HepG2 (cell line): ENCODE results near the gene TPRA1. TPM values are rescaled to one million over a fixed set of nuclear protein-coding genes. Genes with fewer than 3 reads are reported as not detected.

Experiments
- AKAP8 ChIP-seq: sonication (generic); formaldehyde crosslinking; IDR thresholded peaks from 2 replicates; pipeline ENCODE4 v1.5.1; 2020; ENCODE audit warnings: mild to moderate bottlenecking, missing genetic modification reagents
- ARHGAP35 ChIP-seq: sonication (generic); formaldehyde crosslinking; IDR thresholded peaks from 2 replicates; pipeline ENCODE4 v1.9.0; 2022; ENCODE audit warnings: mild to moderate bottlenecking, inconsistent platforms, moderate library complexity, missing genetic modification reagents, borderline replicate concordance
- KDM5B ChIP-seq: sonication (generic); formaldehyde crosslinking; IDR thresholded peaks from 2 replicates; pipeline ENCODE4 v1.4.0; 2020; ENCODE audit warnings: missing genetic modification reagents, mild to moderate bottlenecking, borderline replicate concordance
- NCOR1 ChIP-seq: fragments of 200-600 bp; sonication (generic); IDR thresholded peaks from 2 replicates; pipeline ENCODE4 v1.7.0; 2017; ENCODE audit warnings: antibody characterized with exemption, low read length, borderline replicate concordance
- PRMT3 ChIP-seq: sonication (generic); formaldehyde crosslinking; IDR thresholded peaks from 2 replicates; pipeline ENCODE4 v1.8.1; 2022; ENCODE audit warnings: low read depth, mild to moderate bottlenecking, moderate library complexity, missing genetic modification reagents, borderline replicate concordance
- RARA ChIP-seq: IDR thresholded peaks from 2 replicates; pipeline ENCODE4 v1.6.1; 2016; ENCODE audit warnings: missing genetic modification reagents, missing compliant biosample characterization
- RXRA ChIP-seq: sonication (generic); formaldehyde crosslinking; IDR thresholded peaks from 2 replicates; pipeline ENCODE4 v1.5.1; 2020; ENCODE audit warnings: missing genetic modification reagents
- RXRB ChIP-seq: IDR thresholded peaks from 2 replicates; pipeline ENCODE4 v1.6.1; 2016; ENCODE audit warnings: borderline replicate concordance, missing genetic modification reagents, missing compliant biosample characterization
- SP5 ChIP-seq: IDR thresholded peaks from 2 replicates; pipeline ENCODE4 v1.6.1; 2016; ENCODE audit warnings: low read depth, borderline replicate concordance
- TBL1XR1 ChIP-seq: fragments of 150-350 bp; IDR thresholded peaks from 2 replicates; pipeline ENCODE4 v1.6.1; 2014; ENCODE audit warnings: borderline replicate concordance, low read length; ENCODE audit not compliant: partially characterized antibody
- ZNF3 ChIP-seq: IDR thresholded peaks from 2 replicates; pipeline ENCODE4 v1.7.0; 2017; ENCODE audit warnings: inconsistent platforms
- ZNF335 ChIP-seq: sonication (generic); formaldehyde crosslinking; IDR thresholded peaks from 2 replicates; pipeline ENCODE4 v1.4.0; 2020; ENCODE audit warnings: missing genetic modification reagents
- ZNF737 ChIP-seq: sonication (generic); formaldehyde crosslinking; IDR thresholded peaks from 2 replicates; pipeline ENCODE4 v1.5.0; 2020; ENCODE audit warnings: missing genetic modification reagents, mild to moderate bottlenecking, borderline replicate concordance
- ZNF850 ChIP-seq: sonication (generic); formaldehyde crosslinking; conservative IDR thresholded peaks from 2 replicates; pipeline ENCODE4 v1.9.0; 2021; ENCODE audit warnings: mild to moderate bottlenecking, missing genetic modification reagents
- polyA plus RNA-seq, 8 experiments: library from polyadenylated mRNA; depleted of rRNA in 3 of 8; stranded (reverse) in 7 of 8; unstranded in 1 of 8; fragments of >200 nt; fragmentation: Illumina TruSeq in 4 of 8; extraction: Trizol in 4 of 8; gene quantifications; 2 replicates each; pipeline versions ENCODE4 v1.2.1 to v1.2.3, GENCODE V29; 2011 to 2016; ENCODE audit warnings: low read depth in 4 of 8, missing spikeins in 1 of 8, mixed read lengths in 1 of 8; ENCODE audit not compliant: insufficient read depth in 1 of 8
- total RNA-seq, 5 experiments: library from RNA; depleted of rRNA; stranded (reverse); fragments of >200 nt; fragmentation: Illumina TruSeq; extraction: Trizol; gene quantifications; 2 replicates each; pipeline ENCODE4 v1.2.3, GENCODE V29; 2016; ENCODE audit warnings: low read depth in 1 of 5
- TF ChIP-seq, protein P1 (sequence below): sonication (generic); formaldehyde crosslinking; IDR thresholded peaks from 2 replicates; pipeline ENCODE4 v1.9.0; 2021; ENCODE audit warnings: mild to moderate bottlenecking, missing genetic modification reagents
- TF ChIP-seq, protein P2 (sequence below): sonication (generic); formaldehyde crosslinking; IDR thresholded peaks from 2 replicates; pipeline ENCODE4 v1.8.0; 2022; ENCODE audit warnings: missing genetic modification reagents, mild to moderate bottlenecking, borderline replicate concordance
- TF ChIP-seq, protein P3 (sequence below): sonication (generic); formaldehyde crosslinking; IDR thresholded peaks from 2 replicates; pipeline ENCODE4 v1.8.0; 2022; ENCODE audit warnings: missing genetic modification reagents, mild to moderate bottlenecking, moderate library complexity, borderline replicate concordance

Gene TPRA1
- total and polyA plus RNA-seq, 2 of the 13 experiments (the other 11 are each of a cell fraction or from before 2014, with no cell fraction given), result 25.4 to 25.8 TPM

DNA sequence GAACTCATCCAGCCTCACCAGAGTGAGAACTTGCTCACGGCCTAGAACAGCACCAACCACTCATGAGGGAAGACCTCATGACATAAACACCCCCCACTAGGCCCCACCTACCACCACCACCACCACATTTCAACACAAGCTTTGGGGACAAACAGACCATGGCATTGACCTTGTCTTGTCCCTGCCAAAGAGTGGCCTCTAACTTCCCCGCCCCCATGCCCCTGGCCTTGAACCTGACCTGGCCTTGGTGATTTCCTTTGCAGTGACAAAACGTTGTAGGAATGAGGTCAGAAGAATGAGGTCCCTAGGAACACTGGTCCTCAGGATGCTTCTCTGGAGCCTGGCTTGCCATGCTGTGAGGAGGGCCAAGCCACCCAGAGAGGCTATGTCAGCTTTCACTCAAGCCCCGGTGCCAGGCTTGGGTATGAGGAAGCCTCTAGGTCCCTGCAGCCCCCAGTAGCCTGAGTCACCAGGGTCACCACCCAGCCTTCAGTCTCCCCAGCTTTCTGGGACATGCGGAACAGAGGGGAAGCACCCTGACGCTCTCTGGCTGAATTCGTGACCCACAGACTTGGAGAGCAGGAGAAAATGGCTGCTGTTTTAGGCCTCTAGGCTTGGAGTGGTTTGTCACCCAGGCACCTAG lies 57.9 kb downstream of the TPRA1 start (continued):
- TF ChIP-seq, protein P1, sequence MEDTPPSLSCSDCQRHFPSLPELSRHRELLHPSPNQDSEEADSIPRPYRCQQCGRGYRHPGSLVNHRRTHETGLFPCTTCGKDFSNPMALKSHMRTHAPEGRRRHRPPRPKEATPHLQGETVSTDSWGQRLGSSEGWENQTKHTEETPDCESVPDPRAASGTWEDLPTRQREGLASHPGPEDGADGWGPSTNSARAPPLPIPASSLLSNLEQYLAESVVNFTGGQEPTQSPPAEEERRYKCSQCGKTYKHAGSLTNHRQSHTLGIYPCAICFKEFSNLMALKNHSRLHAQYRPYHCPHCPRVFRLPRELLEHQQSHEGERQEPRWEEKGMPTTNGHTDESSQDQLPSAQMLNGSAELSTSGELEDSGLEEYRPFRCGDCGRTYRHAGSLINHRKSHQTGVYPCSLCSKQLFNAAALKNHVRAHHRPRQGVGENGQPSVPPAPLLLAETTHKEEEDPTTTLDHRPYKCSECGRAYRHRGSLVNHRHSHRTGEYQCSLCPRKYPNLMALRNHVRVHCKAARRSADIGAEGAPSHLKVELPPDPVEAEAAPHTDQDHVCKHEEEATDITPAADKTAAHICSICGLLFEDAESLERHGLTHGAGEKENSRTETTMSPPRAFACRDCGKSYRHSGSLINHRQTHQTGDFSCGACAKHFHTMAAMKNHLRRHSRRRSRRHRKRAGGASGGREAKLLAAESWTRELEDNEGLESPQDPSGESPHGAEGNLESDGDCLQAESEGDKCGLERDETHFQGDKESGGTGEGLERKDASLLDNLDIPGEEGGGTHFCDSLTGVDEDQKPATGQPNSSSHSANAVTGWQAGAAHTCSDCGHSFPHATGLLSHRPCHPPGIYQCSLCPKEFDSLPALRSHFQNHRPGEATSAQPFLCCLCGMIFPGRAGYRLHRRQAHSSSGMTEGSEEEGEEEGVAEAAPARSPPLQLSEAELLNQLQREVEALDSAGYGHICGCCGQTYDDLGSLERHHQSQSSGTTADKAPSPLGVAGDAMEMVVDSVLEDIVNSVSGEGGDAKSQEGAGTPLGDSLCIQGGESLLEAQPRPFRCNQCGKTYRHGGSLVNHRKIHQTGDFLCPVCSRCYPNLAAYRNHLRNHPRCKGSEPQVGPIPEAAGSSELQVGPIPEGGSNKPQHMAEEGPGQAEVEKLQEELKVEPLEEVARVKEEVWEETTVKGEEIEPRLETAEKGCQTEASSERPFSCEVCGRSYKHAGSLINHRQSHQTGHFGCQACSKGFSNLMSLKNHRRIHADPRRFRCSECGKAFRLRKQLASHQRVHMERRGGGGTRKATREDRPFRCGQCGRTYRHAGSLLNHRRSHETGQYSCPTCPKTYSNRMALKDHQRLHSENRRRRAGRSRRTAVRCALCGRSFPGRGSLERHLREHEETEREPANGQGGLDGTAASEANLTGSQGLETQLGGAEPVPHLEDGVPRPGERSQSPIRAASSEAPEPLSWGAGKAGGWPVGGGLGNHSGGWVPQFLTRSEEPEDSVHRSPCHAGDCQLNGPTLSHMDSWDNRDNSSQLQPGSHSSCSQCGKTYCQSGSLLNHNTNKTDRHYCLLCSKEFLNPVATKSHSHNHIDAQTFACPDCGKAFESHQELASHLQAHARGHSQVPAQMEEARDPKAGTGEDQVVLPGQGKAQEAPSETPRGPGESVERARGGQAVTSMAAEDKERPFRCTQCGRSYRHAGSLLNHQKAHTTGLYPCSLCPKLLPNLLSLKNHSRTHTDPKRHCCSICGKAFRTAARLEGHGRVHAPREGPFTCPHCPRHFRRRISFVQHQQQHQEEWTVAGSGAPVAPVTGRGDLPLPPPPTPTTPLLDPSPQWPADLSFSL (CRISPR knock-in tag), result no peak
- TF ChIP-seq RXRA (CRISPR knock-in tag) (peak; percentile 78; the same call in 1 of the 2 replicates), NCOR1 (peak; percentile 71; the same call in 1 of the 2 replicates), ZNF335 (CRISPR knock-in tag) (no peak), TBL1XR1 (peak; percentile 97), ZNF737 (no peak), ARHGAP35 (CRISPR knock-in tag) (no peak), ZNF3 (CRISPR knock-in tag) (no peak), SP5 (0 out of 2 replicates have a peak, but pooled peaks have one; percentile 52), PRMT3 (CRISPR knock-in tag) (no peak), AKAP8 (CRISPR knock-in tag) (no peak), RARA (CRISPR knock-in tag) (peak; percentile 95), ZNF850 (no peak), KDM5B (no peak), RXRB (CRISPR knock-in tag) (0 out of 2 replicates have a peak, but pooled peaks have one; percentile 25)
- TF ChIP-seq, protein P2, sequence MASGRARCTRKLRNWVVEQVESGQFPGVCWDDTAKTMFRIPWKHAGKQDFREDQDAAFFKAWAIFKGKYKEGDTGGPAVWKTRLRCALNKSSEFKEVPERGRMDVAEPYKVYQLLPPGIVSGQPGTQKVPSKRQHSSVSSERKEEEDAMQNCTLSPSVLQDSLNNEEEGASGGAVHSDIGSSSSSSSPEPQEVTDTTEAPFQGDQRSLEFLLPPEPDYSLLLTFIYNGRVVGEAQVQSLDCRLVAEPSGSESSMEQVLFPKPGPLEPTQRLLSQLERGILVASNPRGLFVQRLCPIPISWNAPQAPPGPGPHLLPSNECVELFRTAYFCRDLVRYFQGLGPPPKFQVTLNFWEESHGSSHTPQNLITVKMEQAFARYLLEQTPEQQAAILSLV (CRISPR knock-in tag), result no peak
- TF ChIP-seq, protein P3, sequence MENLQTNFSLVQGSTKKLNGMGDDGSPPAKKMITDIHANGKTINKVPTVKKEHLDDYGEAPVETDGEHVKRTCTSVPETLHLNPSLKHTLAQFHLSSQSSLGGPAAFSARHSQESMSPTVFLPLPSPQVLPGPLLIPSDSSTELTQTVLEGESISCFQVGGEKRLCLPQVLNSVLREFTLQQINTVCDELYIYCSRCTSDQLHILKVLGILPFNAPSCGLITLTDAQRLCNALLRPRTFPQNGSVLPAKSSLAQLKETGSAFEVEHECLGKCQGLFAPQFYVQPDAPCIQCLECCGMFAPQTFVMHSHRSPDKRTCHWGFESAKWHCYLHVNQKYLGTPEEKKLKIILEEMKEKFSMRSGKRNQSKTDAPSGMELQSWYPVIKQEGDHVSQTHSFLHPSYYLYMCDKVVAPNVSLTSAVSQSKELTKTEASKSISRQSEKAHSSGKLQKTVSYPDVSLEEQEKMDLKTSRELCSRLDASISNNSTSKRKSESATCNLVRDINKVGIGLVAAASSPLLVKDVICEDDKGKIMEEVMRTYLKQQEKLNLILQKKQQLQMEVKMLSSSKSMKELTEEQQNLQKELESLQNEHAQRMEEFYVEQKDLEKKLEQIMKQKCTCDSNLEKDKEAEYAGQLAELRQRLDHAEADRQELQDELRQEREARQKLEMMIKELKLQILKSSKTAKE, result peak; percentile 64
